Measurements from ENCODE around the gene TMEM121. TPM values are rescaled to one million over a fixed set of nuclear protein-coding genes. Genes with fewer than 3 reads are reported as not detected.

The TMEM121 gene
- polyA plus RNA-seq, 3 donors: 0.08 to 0.11 TPM; not detected in 1

DNA sequence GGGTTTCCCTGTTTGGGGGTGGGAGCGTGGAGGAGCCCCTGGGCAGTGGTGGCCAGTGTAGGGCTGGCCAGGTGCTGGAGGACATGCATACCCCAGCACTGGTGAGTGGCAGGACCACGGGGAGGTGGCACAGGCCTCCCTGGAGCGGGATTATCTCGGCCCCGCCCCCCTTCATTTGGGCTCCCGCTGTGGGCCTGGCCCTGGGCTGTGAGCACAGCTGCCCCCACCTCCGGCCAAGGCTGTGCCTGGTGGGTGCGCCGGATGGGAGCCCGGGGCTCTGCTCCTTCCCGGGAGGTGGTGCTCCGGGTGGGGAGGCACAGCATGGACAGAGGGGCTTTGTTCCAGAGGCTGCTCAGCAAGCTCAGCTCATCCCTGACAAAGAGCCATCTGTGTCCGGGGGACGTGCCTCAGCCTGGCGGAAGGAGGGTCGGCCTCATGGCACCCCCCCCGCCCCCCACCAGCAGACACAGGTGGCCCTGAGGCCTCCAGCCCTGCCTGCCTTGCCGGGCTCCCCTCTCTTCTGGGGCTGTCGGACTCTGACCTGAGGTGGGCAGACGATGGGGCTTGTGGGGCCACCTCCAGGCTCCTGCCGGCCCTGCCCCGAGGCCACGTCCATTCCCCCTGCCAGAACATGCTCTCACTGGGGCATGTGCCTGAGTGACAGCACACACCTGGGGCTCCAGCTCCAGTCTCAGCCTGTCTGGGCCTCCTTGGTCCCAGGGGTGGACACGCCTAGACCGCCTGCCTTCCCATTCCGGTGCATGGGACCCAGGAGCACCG is 26.9 kb upstream of the TMEM121 start:
- Mint-ChIP-seq H3K27me3 (ENCODE audit: low read depth in 3 of 3) (peaks cover 6 to 9% (median 6%) of the 10 kb centered on the region in 3 donors), H3K9me3 (no peaks in the 10 kb centered on the region), H3K36me3 (peaks cover 2 to 20% of the 10 kb centered on the region in 2 donors), H3K4me3 (no peak overlapping the region), H3K27ac (no peak overlapping the region), H3K4me1 (no peaks in the 10 kb centered on the region)
- Histone ChIP-seq H3K9me3 (replicated peaks in 1 of 2; ENCODE audit: control insufficient read depth in 1 of 2, insufficient read depth in 1 of 2, low read length in 2 of 2) (no peaks in the 10 kb centered on the region), H3K36me3 (replicated peaks in 1 of 2; ENCODE audit: control insufficient read depth in 1 of 2, insufficient read depth in 2 of 2, low read length in 2 of 2) (peaks cover 3 to 14% of the 10 kb centered on the region in 2 donors), H3K9ac (ENCODE audit: insufficient read depth, low read length, poor library complexity, severe bottlenecking) (no peak overlapping the region), H3K27me3 (ENCODE audit: control insufficient read depth in 2 of 2, insufficient read depth in 2 of 2, low read length in 2 of 2) (no peaks in the 10 kb centered on the region), H3K27ac (ENCODE audit: low read depth in 1 of 2, low read length in 2 of 2) (no peak overlapping the region), H4K20me1 (ENCODE audit: insufficient read depth, low read length) (no peaks in the 10 kb centered on the region), H3K4me3 (replicated peaks in 1 of 3; ENCODE audit: low read depth in 2 of 3, low read length in 3 of 3) (no peak overlapping the region), H3K4me1 (ENCODE audit: control insufficient read depth in 1 of 2, insufficient read depth in 2 of 2, low read length in 2 of 2) (no peaks in the 10 kb centered on the region), H3K79me2 (ENCODE audit: insufficient read depth, low read length) (no peaks in the 10 kb centered on the region), H2AFZ (ENCODE audit: insufficient read depth, low read depth, low read length, poor library complexity, severe bottlenecking) (no peak overlapping the region), H3K4me2 (replicated peaks; ENCODE audit: extremely low read depth, low read length, poor library complexity, severe bottlenecking) (no peak overlapping the region)
- DNase-seq: no peak
- 94% methylated on average over 24 of the region's 27 CpGs for WGBS (ENCODE audit: insufficient coverage)
- intact Hi-C loops (cut with micrococcal nuclease): no loop called here
- no peak for TF ChIP-seq CTCF (IDR thresholded peaks at IDR 0.05)

- H3K9ac ChIP-seq (ENCODE audit: insufficient read depth, low read length, poor library complexity, severe bottlenecking): no peak overlapping the region
- no peaks in the 10 kb centered on the region for H3K4me1 ChIP-seq (ENCODE audit: control insufficient read depth in 1 of 2, insufficient read depth in 2 of 2, low read length in 2 of 2)
- 92% methylated on average over 20 of the region's 21 CpGs for WGBS (ENCODE audit: insufficient coverage)
- Mint-ChIP-seq H3K27me3 (ENCODE audit: low read depth in 3 of 3) (peaks cover 6 to 9% (median 9%) of the 10 kb centered on the region in 3 donors), H3K4me3 (no peak overlapping the region), H3K36me3 (peaks cover 2 to 17% of the 10 kb centered on the region in 2 donors), H3K4me1 (no peaks in the 10 kb centered on the region), H3K27ac (peak overlapping the region in 1 of 7 donors; percentile 35), H3K9me3 (no peaks in the 10 kb centered on the region)
- intact Hi-C loops (cut with micrococcal nuclease): no loop called here
- H2AFZ ChIP-seq (ENCODE audit: insufficient read depth, low read depth, low read length, poor library complexity, severe bottlenecking): no peak overlapping the region
- H4K20me1 ChIP-seq (ENCODE audit: insufficient read depth, low read length): no peaks in the 10 kb centered on the region
- H3K79me2 ChIP-seq (ENCODE audit: insufficient read depth, low read length): no peaks in the 10 kb centered on the region
- no peaks in the 10 kb centered on the region for H3K27me3 ChIP-seq (ENCODE audit: control insufficient read depth in 2 of 2, insufficient read depth in 2 of 2, low read length in 2 of 2)
- no peaks in the 10 kb centered on the region for H3K9me3 ChIP-seq (replicated peaks in 1 of 2; ENCODE audit: control insufficient read depth in 1 of 2, insufficient read depth in 1 of 2, low read length in 2 of 2)
- no peak for TF ChIP-seq CTCF (IDR thresholded peaks at IDR 0.05)
- no peak overlapping the region for H3K27ac ChIP-seq (ENCODE audit: low read depth in 1 of 2, low read length in 2 of 2)
- DNase-seq: no peak
- peaks cover 3 to 14% of the 10 kb centered on the region in 2 donors for H3K36me3 ChIP-seq (replicated peaks in 1 of 2; ENCODE audit: control insufficient read depth in 1 of 2, insufficient read depth in 2 of 2, low read length in 2 of 2)
- no peak overlapping the region for H3K4me2 ChIP-seq (replicated peaks; ENCODE audit: extremely low read depth, low read length, poor library complexity, severe bottlenecking)
- no peak overlapping the region for H3K4me3 ChIP-seq (replicated peaks in 1 of 3; ENCODE audit: low read depth in 2 of 3, low read length in 3 of 3)
Observed at GRCh38 chr14:105500036-105500725, 26.2 kb upstream of the TMEM121 start.

Data from CD14-positive monocyte (primary cell).